ENCODE measurements around the gene RYR2.

RYR2 gene

GRCh38 chr1:237306726-237307125 lies 264.7 kb downstream of the RYR2 start:
- no peak for TF ChIP-seq HDGF (IDR thresholded peaks at IDR 0.05; ENCODE audit: borderline replicate concordance)
- TF ChIP-seq BHLHE40 (IDR thresholded peaks at IDR 0.05; ENCODE audit: borderline replicate concordance), result no peak
- TF ChIP-seq SUZ12 (IDR thresholded peaks at IDR 0.05), result no peak
- POLR2A ChIA-PET, result no interaction called here
- DNase-seq (ENCODE audit: extremely low spot score), result no peak
- CTCF ChIA-PET, result no interaction called here

- ChIA-PET CTCF (no interaction called here), POLR2A (no interaction called here)
- no peak for TF ChIP-seq TARDBP (IDR thresholded peaks at IDR 0.05)
- no peak for DNase-seq (ENCODE audit: extremely low spot score)
Observed at GRCh38 chr1:237309595-237310118, 267.7 kb downstream of the RYR2 start.

- POLR2A ChIA-PET, result interaction anchor here (0.5 kb wide), 1 partner anchor 1591 kb away, joined by 3 read pairs; no protein-coding TSS in a partner anchor
- CTCF ChIA-PET, result no interaction called here
- no peak for TF ChIP-seq BHLHE40 (IDR thresholded peaks at IDR 0.05; ENCODE audit: borderline replicate concordance)
- TF ChIP-seq FOXA1 (IDR thresholded peaks at IDR 0.05), result no peak
- TF ChIP-seq NFRKB (IDR thresholded peaks at IDR 0.05), result no peak
- DNase-seq (ENCODE audit: extremely low spot score), result no peak
Observed at GRCh38 chr1:237316352-237316751, 274.4 kb downstream of the RYR2 start.

GRCh38 chr1:237318748-237319147 lies 276.8 kb downstream of the RYR2 start:
- TF ChIP-seq L3MBTL2 (conservative IDR thresholded peaks at IDR 0.05) (no peak), CTBP1 (IDR thresholded peaks at IDR 0.05; ENCODE audit: borderline replicate concordance) (no peak), ARNT (IDR thresholded peaks at IDR 0.05) (no peak), TARDBP (IDR thresholded peaks at IDR 0.05) (no peak), BHLHE40 (IDR thresholded peaks at IDR 0.05; ENCODE audit: borderline replicate concordance) (no peak), FOXM1 (IDR thresholded peaks at IDR 0.05; ENCODE audit: borderline replicate concordance) (no peak)
- ChIA-PET POLR2A (no interaction called here), CTCF (no interaction called here)
- DNase-seq (ENCODE audit: extremely low spot score), result no peak

- CTCF ChIA-PET, result interaction anchor here (0.9 kb wide), 1 partner anchor 10 kb away, joined by 3 read pairs; no protein-coding TSS in a partner anchor
- POLR2A ChIA-PET, result no interaction called here
- DNase-seq (ENCODE audit: extremely low spot score), result no peak
- TF ChIP-seq SP1 (IDR thresholded peaks at IDR 0.05), result no peak
- TF ChIP-seq ELF4 (IDR thresholded peaks at IDR 0.05), result no peak
- no peak for TF ChIP-seq HDGF (IDR thresholded peaks at IDR 0.05; ENCODE audit: borderline replicate concordance)
- no peak for TF ChIP-seq TARDBP (IDR thresholded peaks at IDR 0.05)
- TF ChIP-seq CTBP1 (IDR thresholded peaks at IDR 0.05; ENCODE audit: borderline replicate concordance), result no peak
Observed at GRCh38 chr1:237320890-237321289, 278.9 kb downstream of the RYR2 start.

GRCh38 chr1:237324226-237324625 lies 282.2 kb downstream of the RYR2 start:
- DNase-seq (ENCODE audit: extremely low spot score), result no peak
- no peak for TF ChIP-seq FOXM1 (IDR thresholded peaks at IDR 0.05; ENCODE audit: borderline replicate concordance)
- TF ChIP-seq BHLHE40 (IDR thresholded peaks at IDR 0.05; ENCODE audit: borderline replicate concordance), result no peak
- TF ChIP-seq SUZ12 (IDR thresholded peaks at IDR 0.05), result no peak
- TF ChIP-seq LEF1 (IDR thresholded peaks at IDR 0.05; ENCODE audit: borderline replicate concordance), result no peak
- TF ChIP-seq NFRKB (IDR thresholded peaks at IDR 0.05), result no peak
- no peak for TF ChIP-seq ARNT (IDR thresholded peaks at IDR 0.05)
- ChIA-PET CTCF (interaction anchor here (0.6 kb wide), 1 partner anchor 33 kb away, joined by 4 read pairs; no protein-coding TSS in a partner anchor), POLR2A (no interaction called here)

GRCh38 chr1:237327061-237327460 lies 285.1 kb downstream of the RYR2 start:
- ChIA-PET POLR2A (no interaction called here), CTCF (no interaction called here)
- no peak for DNase-seq (ENCODE audit: extremely low spot score)
- TF ChIP-seq TARDBP (IDR thresholded peaks at IDR 0.05) (no peak), ELF4 (IDR thresholded peaks at IDR 0.05) (no peak), BHLHE40 (IDR thresholded peaks at IDR 0.05; ENCODE audit: borderline replicate concordance) (no peak), NFRKB (IDR thresholded peaks at IDR 0.05) (no peak), PKNOX1 (IDR thresholded peaks at IDR 0.05) (no peak), FOXK2 (IDR thresholded peaks at IDR 0.05) (no peak), SP1 (IDR thresholded peaks at IDR 0.05) (no peak), ZNF384 (IDR thresholded peaks at IDR 0.05) (no peak), FOXA1 (IDR thresholded peaks at IDR 0.05) (no peak), L3MBTL2 (conservative IDR thresholded peaks at IDR 0.05) (no peak), ARNT (IDR thresholded peaks at IDR 0.05) (no peak), LEF1 (IDR thresholded peaks at IDR 0.05; ENCODE audit: borderline replicate concordance) (no peak), HDGF (IDR thresholded peaks at IDR 0.05; ENCODE audit: borderline replicate concordance) (no peak), SUZ12 (IDR thresholded peaks at IDR 0.05) (no peak), FOXM1 (IDR thresholded peaks at IDR 0.05; ENCODE audit: borderline replicate concordance) (no peak), CTBP1 (IDR thresholded peaks at IDR 0.05; ENCODE audit: borderline replicate concordance) (no peak)

- no peak for DNase-seq (ENCODE audit: extremely low spot score)
- no peak for TF ChIP-seq ZNF384 (IDR thresholded peaks at IDR 0.05)
- TF ChIP-seq FOXA1 (IDR thresholded peaks at IDR 0.05), result no peak
- TF ChIP-seq BHLHE40 (IDR thresholded peaks at IDR 0.05; ENCODE audit: borderline replicate concordance), result no peak
- TF ChIP-seq SUZ12 (IDR thresholded peaks at IDR 0.05), result no peak
- TF ChIP-seq FOXK2 (IDR thresholded peaks at IDR 0.05), result no peak
- TF ChIP-seq L3MBTL2 (conservative IDR thresholded peaks at IDR 0.05), result no peak
- no peak for TF ChIP-seq HDGF (IDR thresholded peaks at IDR 0.05; ENCODE audit: borderline replicate concordance)
- TF ChIP-seq CTBP1 (IDR thresholded peaks at IDR 0.05; ENCODE audit: borderline replicate concordance), result no peak
- TF ChIP-seq PKNOX1 (IDR thresholded peaks at IDR 0.05), result no peak
- no peak for TF ChIP-seq TARDBP (IDR thresholded peaks at IDR 0.05)
- TF ChIP-seq SP1 (IDR thresholded peaks at IDR 0.05), result no peak
- no peak for TF ChIP-seq ARNT (IDR thresholded peaks at IDR 0.05)
- no peak for TF ChIP-seq NFRKB (IDR thresholded peaks at IDR 0.05)
- no peak for TF ChIP-seq LEF1 (IDR thresholded peaks at IDR 0.05; ENCODE audit: borderline replicate concordance)
- TF ChIP-seq ELF4 (IDR thresholded peaks at IDR 0.05), result no peak
- no peak for TF ChIP-seq FOXM1 (IDR thresholded peaks at IDR 0.05; ENCODE audit: borderline replicate concordance)
- ChIA-PET POLR2A (no interaction called here), CTCF (no interaction called here)
Observed at GRCh38 chr1:237340892-237341291, 298.9 kb downstream of the RYR2 start.

All from HEK293T (cell line).